Stomach (tissue), 4 donors: ENCODE data around the gene FBLN7.

ENCODE experiments used
- POLR2AphosphoS5 ChIP-seq, 3 donors: sonication (generic); formaldehyde crosslinking; IDR thresholded peaks; one replicate each; pipeline ENCODE4 v1.6.1; 2016; ENCODE audit warnings: antibody characterized with exemption in 3 of 3
- TF ChIP-seq, protein P1 (sequence below), 7 experiments: fragments of 450-650 bp in 4 of 7; fragments of 200-600 bp in 3 of 7; sonication (generic) in 3 of 7; IDR thresholded peaks; one replicate each; pipeline ENCODE4 v1.5.1; 2016 to 2019; ENCODE audit warnings: antibody characterized with exemption in 7 of 7, control low read depth in 2 of 7, mild to moderate bottlenecking in 1 of 7

DNA sequence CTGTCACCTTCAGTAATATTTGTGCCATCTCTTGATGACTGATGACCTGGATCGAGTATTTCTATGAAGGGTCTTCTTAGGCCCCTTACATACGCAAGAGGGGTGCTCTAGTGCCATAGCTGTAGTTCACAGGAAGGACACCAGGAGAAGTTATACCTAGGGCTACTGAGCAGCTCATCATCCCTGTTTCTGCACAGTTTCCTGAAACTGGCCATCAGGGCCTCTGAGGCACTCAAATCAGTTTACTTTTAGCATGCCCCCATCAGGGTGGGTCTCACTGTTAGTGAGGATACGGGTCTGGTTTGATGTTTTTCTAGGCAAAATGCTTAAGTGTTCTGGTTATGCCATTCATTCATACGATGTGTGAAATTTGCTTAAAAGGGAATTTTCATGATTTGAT is 20.0 kb upstream of the FBLN7 start:
- TF ChIP-seq, protein P1, sequence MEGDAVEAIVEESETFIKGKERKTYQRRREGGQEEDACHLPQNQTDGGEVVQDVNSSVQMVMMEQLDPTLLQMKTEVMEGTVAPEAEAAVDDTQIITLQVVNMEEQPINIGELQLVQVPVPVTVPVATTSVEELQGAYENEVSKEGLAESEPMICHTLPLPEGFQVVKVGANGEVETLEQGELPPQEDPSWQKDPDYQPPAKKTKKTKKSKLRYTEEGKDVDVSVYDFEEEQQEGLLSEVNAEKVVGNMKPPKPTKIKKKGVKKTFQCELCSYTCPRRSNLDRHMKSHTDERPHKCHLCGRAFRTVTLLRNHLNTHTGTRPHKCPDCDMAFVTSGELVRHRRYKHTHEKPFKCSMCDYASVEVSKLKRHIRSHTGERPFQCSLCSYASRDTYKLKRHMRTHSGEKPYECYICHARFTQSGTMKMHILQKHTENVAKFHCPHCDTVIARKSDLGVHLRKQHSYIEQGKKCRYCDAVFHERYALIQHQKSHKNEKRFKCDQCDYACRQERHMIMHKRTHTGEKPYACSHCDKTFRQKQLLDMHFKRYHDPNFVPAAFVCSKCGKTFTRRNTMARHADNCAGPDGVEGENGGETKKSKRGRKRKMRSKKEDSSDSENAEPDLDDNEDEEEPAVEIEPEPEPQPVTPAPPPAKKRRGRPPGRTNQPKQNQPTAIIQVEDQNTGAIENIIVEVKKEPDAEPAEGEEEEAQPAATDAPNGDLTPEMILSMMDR (IDR thresholded peaks at IDR 0.05), result no peak
- no peak for TF ChIP-seq POLR2AphosphoS5 (IDR thresholded peaks at IDR 0.05)
